GM10248 (cell line): ENCODE measurements around the gene ADGRB2.

ENCODE experiments used
- CTCF ChIA-PET: fragments of 300-600 bp; sonication (Branson Sonifier 250); formaldehyde crosslinking; extraction: SDS; loops from one replicate; lab custom pipeline; 2021; ENCODE audit warnings: antibody characterized with exemption; lab: Yijun Ruan, JAX
- POLR2A ChIA-PET: fragments of 350-650 bp; sonication (Branson Sonifier 250); formaldehyde crosslinking; extraction: SDS; loops from one replicate; lab custom pipeline; 2020; ENCODE audit warnings: antibody characterized with exemption; lab: Yijun Ruan, JAX
- DNase-seq: peaks from one replicate; pipeline ENCODE4 v3.0.0; 2012; ENCODE audit errors: extremely low spot score
- TF ChIP-seq, protein P1 (sequence below): IDR thresholded peaks from 2 replicates; pipeline ENCODE4 v1.5.1; 2012; ENCODE audit warnings: mild to moderate bottlenecking, low read depth; ENCODE audit errors: extremely low read depth, missing control alignments, control extremely low read depth

The ADGRB2 gene

DNA sequence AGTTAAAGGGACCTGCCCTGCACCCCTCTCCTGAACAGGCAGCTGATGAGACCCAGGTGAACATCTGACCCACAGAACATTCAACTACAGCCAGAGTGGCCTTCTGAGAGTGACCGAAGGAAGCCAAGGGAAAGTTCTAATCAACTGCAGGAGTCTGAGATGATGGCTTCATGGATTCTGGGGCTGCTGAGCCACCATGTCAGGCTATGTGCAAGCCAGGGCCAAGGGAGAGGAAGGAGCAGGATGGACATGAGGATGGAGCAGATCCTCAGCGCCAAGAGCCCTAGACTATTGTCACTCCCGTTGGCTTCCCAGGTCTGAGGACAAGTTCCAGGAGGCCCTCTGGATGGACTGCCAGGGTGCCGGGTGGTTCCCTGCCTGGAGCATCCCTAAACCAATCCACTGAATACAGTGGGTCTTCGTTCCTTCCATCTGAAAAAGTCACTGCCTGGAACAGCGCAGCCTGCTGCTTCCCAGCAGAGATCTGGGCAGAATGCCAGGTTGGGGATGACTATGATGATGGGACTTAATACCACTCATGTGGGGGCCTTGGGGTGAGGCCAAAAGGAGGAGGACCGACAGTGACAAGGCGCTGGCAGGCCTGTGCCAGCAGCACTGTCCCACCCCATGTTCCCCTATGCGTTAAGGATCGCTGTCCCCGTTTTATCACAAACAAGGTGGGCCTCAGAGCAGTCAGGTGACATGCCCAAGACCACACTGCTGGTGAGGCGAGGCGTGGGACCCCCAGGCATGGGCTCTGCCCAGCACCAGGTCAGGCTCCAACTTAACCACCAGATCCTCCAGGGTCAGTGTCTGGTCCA lies 31.9 kb upstream of the ADGRB2 start:
- ChIA-PET CTCF (no interaction called here), POLR2A (no interaction called here)
- DNase-seq = no peak
- TF ChIP-seq, protein P1, sequence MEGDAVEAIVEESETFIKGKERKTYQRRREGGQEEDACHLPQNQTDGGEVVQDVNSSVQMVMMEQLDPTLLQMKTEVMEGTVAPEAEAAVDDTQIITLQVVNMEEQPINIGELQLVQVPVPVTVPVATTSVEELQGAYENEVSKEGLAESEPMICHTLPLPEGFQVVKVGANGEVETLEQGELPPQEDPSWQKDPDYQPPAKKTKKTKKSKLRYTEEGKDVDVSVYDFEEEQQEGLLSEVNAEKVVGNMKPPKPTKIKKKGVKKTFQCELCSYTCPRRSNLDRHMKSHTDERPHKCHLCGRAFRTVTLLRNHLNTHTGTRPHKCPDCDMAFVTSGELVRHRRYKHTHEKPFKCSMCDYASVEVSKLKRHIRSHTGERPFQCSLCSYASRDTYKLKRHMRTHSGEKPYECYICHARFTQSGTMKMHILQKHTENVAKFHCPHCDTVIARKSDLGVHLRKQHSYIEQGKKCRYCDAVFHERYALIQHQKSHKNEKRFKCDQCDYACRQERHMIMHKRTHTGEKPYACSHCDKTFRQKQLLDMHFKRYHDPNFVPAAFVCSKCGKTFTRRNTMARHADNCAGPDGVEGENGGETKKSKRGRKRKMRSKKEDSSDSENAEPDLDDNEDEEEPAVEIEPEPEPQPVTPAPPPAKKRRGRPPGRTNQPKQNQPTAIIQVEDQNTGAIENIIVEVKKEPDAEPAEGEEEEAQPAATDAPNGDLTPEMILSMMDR = no peak

DNA sequence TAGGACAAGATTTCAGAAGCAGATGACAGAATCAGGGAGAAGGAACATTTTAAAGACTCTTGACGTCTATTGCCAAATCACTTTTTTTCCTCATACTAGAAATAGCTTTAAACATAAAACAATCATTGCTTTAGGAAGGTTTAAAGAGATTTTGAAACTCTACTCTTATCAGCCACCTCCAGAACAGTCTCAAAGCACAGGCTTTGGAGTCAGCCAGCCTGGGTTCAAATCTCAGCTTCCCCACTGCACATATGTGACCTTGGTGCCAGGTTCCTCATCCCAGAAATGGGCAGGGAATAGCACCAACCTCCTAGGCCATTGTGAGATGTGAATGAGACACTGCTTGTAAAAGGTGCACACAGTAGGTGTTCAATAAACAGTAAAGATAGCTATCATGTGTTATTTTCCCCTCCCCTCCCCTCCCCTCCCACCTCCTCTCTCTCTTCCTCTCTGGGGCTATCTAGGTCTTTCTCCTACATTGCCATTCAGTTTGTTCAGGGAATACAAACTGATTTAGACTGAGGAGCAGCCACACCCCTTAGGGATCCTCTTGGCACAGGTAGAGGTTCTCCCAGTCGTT lies 31.0 kb upstream of the ADGRB2 start:
- ChIA-PET POLR2A (no interaction called here), CTCF (no interaction called here)
- TF ChIP-seq, protein P1 = no peak
- no peak for DNase-seq

DNA sequence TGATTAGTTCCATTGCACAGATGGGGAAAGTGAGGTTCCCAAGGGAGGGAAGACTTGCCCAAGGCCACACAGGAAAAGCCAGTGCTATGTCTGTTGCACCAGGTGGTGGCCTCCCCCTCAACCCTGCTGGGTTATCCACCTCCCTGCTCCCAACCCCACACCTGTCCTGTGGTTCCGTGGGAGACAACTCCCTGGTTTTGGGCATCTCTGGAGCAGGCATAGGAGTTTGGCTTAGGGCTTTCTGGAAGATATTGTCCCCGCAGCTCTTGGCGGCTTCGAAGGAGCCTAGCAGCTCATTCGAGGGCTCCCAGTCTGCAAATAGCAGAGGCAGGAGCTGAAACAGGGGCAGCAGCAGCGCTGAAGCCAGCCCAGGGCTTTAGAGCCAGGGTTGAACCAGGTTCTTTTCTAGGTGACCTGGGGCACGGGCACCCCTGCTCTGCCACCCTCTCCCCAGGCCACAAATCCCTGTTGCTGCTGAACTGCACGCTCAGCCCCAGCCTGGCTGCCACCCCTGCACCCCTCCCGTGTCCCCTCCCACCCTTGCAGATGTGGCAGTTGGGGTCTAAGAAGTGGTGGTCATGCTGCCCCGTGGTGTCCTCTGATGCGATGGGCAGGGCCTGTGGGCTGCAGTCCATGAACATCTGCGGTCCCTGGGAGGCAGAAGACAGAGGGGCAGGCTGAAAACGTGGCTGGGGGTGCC lies 29.6 kb upstream of the ADGRB2 start:
- no peak for DNase-seq
- POLR2A ChIA-PET = no interaction called here
- CTCF ChIA-PET = no interaction called here
- TF ChIP-seq, protein P1 = no peak

DNA sequence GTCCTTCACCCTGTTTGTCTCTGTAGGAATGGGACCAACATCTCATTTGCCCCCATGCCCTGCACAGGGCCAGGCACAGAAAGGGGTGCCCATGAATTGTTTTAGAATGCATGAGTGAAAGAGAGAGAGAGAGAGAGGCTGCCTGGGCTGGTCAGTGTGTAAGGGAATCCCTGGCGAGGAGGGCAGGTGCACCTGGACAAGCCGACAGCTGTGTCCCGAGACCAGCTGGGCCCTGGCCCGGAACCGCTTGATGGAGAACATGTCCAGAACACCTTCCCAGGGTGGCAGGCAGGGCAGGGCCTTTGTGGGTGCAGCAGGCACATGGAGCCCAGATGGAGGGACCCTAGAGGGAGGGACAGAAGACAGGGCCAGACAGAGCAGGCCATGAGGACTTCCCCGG lies 28.9 kb upstream of the ADGRB2 start:
- TF ChIP-seq, protein P1 = no peak
- CTCF ChIA-PET = no interaction called here
- POLR2A ChIA-PET = interaction anchor here (0.5 kb wide), 1 partner anchor 88 kb away, joined by 3 read pairs; no protein-coding TSS in a partner anchor
- no peak for DNase-seq

DNA sequence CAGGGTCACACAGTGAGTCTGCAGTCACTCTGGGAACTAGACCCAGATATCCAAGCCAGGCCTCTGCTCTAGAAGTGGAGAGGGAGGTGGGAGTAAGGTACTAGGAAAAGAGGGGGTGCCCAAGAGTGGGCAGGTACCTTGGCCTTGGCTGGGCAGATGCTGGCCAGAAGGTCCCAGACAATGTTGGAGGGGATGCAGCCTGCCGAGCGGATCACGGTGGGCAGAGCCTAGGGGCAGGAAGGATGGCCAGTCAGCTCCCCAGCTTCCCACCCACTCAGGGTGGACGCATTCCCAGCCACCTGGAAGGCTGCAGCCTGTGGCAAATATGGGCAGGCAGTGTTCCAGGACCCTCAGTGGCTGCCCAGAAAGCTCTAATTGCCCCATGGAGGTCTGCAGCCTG lies 28.4 kb upstream of the ADGRB2 start:
- no peak for DNase-seq
- TF ChIP-seq, protein P1 = no peak
- ChIA-PET POLR2A (interaction anchor here (0.5 kb wide), 1 partner anchor 88 kb away, joined by 3 read pairs; no protein-coding TSS in a partner anchor), CTCF (no interaction called here)

DNA sequence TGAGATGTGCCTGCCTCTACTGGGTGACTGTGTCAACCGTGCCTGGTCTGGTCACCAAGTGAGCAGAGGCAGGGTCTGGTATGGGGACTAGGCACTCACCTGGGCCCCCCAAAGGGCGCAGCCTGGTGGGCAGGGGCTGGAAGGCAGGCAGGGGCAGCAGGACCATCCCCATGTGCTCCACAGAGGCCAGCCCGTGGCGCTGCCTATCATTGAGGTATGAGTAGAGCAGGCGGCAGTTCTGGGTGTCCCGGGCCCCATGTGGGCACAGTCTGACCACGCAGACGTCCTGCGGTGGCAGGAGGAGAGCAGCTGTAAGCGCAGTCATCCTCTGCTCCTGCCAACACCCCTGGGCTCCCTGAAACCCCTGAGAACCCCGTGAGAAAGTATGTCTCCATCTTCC lies 28.0 kb upstream of the ADGRB2 start:
- ChIA-PET POLR2A (no interaction called here), CTCF (no interaction called here)
- no peak for DNase-seq
- TF ChIP-seq, protein P1 = no peak
